Fibroblast of pulmonary artery (primary cell): Measurements from ENCODE around the gene HRH2.

Source experiments
- DNase-seq: peaks from one replicate; pipeline ENCODE4 v3.0.0-alpha.2; 2010; ENCODE audit warnings: low read depth
- H3K4me3 ChIP-seq: replicated peaks from 2 replicates; pipeline ENCODE4 v1.5.1; 2011; ENCODE audit warnings: low read depth, mild to moderate bottlenecking, control low read depth, low read length, moderate library complexity
- TF ChIP-seq, protein P1 (sequence below): IDR thresholded peaks from 2 replicates; pipeline ENCODE4 v1.5.1; 2011; ENCODE audit warnings: mild to moderate bottlenecking, control low read depth, low read length, inconsistent platforms; ENCODE audit errors: missing control alignments

Gene HRH2

DNA sequence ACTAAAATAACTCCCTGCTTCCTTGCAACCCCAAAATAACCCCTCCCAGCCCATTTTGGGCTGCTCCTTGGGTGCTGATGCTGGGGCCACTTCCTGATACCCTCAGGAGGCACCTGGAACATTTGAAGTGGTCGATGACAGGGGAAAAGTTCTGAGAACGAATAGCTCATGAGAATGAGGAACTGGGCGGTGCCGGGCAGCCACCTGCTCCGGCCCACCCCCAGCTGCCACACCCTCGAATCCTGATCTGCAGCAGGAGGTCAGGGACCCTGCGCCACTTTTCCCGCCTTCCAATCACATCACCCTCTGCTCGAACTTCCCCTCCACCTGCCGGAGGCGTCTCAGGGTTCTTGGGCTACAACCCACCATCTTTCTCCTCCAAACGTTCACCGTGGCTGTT lies 19.7 kb downstream of the HRH2 start:
- no peak overlapping the region for H3K4me3 ChIP-seq
- DNase-seq = no peak
- TF ChIP-seq, protein P1, sequence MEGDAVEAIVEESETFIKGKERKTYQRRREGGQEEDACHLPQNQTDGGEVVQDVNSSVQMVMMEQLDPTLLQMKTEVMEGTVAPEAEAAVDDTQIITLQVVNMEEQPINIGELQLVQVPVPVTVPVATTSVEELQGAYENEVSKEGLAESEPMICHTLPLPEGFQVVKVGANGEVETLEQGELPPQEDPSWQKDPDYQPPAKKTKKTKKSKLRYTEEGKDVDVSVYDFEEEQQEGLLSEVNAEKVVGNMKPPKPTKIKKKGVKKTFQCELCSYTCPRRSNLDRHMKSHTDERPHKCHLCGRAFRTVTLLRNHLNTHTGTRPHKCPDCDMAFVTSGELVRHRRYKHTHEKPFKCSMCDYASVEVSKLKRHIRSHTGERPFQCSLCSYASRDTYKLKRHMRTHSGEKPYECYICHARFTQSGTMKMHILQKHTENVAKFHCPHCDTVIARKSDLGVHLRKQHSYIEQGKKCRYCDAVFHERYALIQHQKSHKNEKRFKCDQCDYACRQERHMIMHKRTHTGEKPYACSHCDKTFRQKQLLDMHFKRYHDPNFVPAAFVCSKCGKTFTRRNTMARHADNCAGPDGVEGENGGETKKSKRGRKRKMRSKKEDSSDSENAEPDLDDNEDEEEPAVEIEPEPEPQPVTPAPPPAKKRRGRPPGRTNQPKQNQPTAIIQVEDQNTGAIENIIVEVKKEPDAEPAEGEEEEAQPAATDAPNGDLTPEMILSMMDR = no peak

DNA sequence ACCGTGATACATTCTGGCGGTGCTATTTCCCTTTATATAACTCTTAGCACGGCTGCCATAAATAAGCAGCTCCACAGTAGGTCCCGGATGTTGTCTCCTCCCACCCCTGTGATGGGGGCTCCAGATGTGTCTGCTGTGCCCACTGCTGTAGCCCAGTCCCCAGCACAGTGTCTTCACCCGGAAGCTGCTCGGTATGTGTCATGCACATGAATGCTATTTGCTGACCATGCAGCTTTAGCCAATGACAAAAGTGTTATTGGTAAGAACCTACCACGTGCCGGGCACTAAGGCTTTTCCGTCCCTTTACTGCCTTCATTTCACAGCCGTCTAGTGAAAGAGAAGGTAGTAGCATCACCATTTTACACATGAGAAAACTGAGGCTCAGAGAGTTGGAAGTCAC lies 20.2 kb downstream of the HRH2 start:
- DNase-seq = no peak
- no peak overlapping the region for H3K4me3 ChIP-seq
- TF ChIP-seq, protein P1 = no peak

DNA sequence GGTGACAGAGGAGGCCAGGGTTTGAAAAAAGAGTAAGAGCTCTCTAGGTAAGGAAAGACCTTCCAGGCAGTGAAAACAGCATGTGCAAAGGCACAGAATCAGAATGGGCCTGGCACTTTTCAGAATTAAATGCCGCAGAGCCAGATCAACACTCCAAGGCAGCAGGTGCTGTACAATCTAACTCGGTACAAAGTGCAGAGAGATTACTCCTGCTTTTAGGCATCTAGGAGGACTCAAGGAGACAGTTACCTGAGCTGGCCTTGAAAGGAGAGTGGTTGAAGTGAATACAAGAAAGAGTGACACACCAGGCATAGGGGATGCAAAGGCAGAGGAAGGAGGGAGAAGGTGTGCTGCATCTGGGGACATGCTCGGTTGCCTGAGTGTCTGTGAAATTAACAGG lies 21.5 kb downstream of the HRH2 start:
- TF ChIP-seq, protein P1 = no peak
- no peak overlapping the region for H3K4me3 ChIP-seq
- DNase-seq = no peak

DNA sequence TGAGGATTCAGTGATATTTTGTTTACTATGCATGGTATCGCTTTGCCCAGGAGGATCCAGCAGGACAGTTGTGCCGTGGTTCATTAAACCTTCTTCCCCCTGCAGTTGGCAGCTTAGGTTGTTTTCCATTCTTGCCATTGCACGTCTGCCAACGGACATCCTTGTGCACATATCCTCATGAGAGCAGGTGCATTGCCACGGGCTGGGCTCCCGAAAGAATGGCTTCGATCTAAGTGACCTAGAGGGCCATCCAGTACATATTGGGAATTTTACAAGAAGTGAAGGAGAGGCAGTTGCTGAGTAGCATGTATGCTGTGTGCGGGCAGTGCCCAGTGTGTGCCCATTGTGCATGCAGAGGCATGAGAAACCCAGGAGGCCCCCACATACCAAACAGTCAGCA lies 22.1 kb downstream of the HRH2 start:
- TF ChIP-seq, protein P1 = no peak
- H3K4me3 ChIP-seq = no peak overlapping the region
- no peak for DNase-seq

DNA sequence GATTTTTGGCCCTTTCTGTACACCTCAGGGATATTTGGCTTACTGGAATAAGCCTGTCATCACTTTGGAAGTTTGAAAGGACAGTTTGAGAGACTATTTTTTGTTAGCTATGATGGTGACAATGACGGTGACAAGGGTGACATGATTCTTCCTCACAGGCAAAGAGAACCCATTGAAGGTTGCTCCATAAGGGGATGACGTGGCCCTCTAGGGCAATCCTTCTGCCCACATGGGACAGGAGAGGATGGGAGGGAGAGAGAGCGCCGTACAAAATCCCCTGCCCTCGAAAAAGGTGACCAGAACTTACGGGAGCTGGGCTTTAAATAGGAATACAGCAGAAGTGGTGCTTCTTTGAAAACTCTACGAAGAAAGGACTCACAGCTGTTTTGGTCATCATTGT lies 22.6 kb downstream of the HRH2 start:
- DNase-seq = no peak
- TF ChIP-seq, protein P1 = no peak
- H3K4me3 ChIP-seq = no peak overlapping the region

DNA sequence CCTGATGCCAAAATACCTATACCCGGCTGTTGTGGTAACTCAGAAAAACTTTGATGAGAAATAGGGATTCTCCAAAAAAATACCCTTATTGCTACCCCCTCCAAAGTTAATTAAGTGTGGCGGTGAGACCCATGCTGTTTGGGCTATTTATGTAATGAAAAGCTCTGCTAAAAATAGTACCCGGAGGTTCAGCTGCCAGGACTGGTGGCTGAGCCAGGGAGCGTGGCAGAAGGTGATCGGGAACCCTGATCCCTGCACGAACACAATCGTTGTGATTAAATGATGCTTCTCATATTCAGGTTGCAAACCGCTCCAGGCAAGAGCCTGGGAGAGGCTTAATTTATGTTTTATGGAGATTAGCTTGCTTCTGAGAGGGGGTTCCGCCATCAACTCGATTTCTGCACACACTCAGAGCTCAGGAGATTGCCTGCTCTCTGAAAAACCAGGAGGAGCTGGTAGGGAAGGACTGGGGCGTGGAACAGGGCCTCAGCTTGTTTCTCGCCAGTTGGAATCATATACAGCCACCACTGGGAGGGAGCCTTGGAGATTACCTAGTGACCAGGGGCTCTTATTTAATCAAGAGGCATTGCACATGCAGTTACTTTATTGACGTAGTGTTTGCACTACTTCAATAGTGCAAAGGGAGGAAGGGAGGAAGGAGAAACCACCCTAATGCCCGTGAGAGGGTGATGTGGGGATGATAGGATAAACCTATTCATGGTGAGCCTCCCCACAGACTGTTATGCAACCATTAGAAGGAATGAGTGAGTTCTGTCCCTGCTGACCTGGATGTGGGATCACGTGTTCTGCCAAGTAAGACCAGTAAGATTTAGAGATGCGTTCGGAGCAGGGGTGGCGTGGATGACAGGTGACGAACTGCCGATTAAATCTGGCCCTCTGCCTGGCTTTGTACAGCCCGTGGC lies 23.4 kb downstream of the HRH2 start:
- DNase-seq = no peak

More for the DNA sequence above, 23.4 kb downstream of the HRH2 start:
- H3K4me3 ChIP-seq = no peak overlapping the region
- TF ChIP-seq, protein P1 = no peak
